Fibroblast of skin of right biceps (primary cell): Measurements from ENCODE around the gene SOX10.

ENCODE experiments used
- DNase-seq: peaks from one replicate; pipeline ENCODE4 v3.0.0-alpha.2; 2013

SOX10 gene

GRCh38 chr22:38016182-38017151, 32.1 kb upstream of the SOX10 start:
- DNase-seq = no peak

GRCh38 chr22:38014083-38014482, 29.7 kb upstream of the SOX10 start:
- no peak for DNase-seq

DNA sequence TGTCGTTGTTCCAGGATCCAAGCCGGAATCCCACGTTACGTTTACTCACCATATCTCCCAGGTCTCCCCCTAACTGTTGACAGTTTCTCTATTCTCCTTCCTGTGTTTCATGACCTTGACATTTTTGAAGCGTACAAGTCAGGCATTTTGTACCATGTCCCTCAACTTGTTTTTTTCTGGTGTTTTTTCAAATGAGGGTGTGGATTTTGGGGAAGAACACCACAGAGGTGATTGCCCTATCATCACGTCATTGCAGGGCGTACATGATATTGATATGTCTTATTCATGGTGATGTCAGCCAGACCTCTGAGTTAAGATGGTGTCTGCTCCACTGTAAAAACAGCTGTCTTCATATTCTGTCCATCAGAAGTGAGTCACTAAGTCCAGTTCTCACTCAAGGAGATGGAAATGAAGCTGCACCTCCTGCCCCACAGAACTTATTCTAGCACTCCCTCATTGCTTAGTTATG, 28.3 kb upstream of the SOX10 start:
- no peak for DNase-seq

- no peak for DNase-seq
Observed at GRCh38 chr22:38009000-38009806, 24.8 kb upstream of the SOX10 start.

- no peak for DNase-seq
Observed at GRCh38 chr22:38007330-38007902, 23.1 kb upstream of the SOX10 start.

DNA sequence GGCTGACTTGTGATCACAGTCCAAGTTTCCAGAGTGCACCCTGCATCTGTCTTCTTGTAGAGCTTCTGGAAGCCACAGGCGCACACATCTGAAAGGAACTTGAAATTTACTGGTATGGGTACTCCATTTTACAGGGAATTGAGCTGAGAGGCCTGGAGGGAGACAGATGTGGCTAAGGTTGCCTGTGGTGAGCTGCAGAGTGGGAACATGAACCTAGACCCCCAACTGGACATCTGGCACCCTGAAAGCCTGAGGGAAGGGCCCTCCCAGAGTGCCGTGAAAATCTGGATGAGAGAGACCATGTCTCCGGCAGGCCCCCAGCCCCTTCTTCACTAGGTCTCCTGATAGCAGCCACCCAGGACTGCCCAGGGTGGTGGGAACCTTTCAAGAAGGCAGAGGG, 22.6 kb upstream of the SOX10 start:
- DNase-seq = no peak

DNA sequence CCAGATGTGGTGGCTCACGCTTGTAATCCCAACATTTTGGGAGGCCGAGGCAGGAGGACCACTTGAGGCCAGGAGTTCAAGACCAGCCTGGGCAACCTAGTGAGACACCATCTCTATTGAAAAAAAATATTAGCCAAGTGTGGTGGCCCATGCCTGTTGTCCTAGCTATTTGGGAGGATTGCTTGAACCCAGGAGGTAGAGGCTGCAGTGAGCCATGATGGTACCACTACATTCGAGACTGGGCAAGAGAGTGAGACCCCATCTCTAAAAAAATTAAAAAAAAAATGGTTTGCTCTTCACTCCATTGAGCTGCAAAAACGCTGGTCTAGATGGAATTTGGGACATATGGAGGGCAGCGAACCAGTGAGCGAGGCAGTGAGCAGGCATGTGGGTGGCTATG, 21.6 kb upstream of the SOX10 start:
- no peak for DNase-seq

DNA sequence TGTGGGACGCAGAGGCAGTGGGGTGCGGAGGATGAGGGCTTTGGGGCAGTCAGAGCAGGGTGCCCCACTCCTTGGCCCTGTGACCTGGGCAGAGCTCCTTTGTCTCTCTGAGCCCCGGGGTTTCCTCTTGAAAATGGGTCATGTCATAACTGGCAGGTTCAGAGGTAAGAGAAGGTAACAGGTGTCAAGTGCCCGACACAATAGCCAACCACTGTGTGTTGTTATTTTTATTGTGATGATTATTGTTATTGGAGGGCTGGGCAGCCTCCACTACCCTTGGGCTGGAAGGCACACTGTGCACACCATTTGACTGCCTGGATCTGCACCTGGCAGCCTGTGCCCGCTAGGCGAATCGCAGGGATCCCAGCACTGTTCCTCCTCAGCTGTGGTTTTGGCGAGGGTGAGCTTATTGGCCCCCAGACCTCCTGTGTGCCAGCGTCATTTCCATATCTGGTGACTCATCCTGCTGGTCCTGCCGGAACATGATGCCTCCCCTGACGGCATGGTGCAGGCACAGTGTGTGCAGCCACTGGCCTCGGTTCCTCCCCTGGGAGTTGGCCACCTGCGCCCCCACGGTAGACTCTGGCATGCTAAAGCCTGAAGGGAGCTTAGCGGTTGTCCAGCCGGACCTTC, 15.4 kb upstream of the SOX10 start:
- DNase-seq = no peak

DNA sequence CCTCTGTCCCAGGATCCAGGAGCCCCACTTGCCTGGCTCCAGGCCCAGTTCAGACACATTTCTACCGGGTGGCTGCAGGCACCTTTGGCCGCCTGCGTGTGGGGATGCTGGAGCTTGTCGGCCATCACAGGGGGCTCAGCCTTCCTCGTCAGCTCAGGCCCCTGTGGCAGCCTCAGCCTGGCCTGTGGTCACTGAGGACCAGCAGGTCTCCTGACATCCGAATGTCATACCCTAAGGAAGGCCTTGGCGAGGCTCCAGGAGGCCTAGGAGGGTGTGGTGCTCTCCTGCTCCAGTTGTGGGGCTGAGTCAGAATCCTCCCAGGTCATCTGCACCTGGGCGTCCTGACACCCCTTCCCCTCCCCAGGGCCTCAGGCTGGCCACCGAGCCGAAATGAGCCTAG, 14.9 kb upstream of the SOX10 start:
- DNase-seq = no peak

DNA sequence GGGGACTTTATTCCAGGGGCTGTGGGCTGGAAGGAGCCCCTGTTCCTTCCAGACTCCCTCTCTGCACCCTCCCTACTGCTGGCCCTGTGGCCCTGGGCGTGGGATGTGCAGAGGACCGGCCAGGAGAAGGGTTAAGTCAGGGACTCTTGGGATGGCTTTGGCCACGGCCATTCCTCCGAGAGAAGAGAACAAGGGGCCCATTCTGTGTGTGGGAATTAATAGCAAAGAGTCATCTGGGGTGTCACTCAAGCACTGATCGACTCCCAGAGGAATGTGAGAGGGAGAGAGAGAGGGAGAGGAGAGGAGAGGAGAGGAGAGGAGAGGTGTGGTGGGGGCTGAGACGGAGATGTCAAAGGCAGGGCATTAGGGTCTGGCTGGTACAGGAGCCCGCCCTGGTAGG, 14.2 kb upstream of the SOX10 start:
- no peak for DNase-seq

DNA sequence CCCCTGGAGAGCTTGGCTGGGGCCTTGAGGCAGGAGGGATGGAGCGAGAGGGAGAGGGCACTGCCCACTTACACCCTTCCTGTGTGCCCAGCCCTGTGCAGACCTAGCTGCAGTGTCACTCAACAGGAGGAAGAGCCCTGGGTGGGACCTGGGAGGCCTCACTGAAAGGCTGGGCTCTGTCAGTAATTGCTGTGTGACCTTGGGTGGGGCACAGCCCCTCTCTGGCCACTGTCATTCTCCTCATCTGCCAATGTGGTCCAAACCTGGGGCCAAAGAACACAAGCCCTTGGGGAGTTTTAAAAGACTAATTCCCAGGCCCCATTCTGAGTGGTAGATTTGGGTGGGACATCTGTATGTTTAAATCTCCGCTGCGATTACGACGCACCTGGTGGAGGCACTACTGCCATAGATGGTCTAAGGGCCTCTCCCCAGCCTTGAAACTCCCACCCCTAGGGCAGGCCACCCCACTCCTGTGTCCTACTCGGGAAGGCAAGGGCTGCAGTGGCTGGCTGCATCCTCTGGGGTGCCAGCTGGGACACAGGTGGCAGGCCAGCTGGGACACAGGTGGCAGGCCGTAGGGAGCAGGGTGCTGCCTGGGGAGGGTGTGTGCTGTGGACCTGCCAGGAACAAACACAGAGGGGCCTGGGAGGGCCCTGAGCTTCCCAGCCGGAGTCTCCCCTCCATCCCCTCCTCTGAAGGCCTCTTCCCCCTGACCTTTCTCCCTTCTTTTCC, 12.3 kb upstream of the SOX10 start:
- no peak for DNase-seq

DNA sequence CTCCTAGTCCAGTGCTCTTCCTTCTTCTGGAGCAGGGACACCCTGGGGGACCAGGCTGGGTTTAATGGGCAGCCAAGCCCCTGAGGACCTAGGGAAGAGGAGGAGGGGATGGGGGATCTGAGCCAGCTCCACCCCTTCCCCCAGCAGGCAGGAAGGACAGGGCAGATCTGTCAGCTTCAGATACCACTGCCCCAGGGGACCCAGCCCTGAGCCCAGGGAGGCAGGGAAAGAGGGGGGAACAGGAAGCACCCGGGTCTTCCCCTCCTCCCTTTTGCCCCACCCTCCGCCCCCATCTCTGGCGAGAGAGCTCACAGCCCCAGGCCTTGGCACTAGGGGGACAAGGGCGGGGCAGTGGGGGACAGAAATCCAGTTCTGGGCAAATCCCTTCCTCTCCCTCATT, 11.7 kb upstream of the SOX10 start:
- DNase-seq = no peak

- no peak for DNase-seq
Observed at GRCh38 chr22:37995460-37995859, 11.1 kb upstream of the SOX10 start.

DNA sequence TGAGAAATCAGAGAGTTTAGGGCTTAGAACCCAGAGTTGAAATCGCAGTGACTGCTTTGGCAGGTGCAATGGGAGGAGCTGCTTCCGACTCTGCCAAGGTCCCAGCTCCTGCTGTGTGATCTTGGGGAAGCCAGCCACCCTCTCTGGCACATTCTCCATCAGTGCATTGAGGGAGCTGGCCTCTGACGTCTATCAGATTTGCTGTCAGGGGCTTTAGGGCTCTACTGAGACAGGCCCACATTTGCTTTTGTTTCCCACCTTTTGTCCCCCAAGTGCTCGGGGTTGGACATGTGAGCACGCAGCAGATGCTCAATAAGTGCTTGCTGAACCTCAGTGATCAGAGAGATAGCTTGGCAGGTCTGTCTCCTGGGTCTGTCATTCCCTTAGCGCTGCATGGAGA, 10.6 kb upstream of the SOX10 start:
- no peak for DNase-seq

- no peak for DNase-seq
Observed at GRCh38 chr22:37994049-37994448, 9.7 kb upstream of the SOX10 start.

GRCh38 chr22:37991731-37992442, 7.5 kb upstream of the SOX10 start:
- DNase-seq = no peak

DNA sequence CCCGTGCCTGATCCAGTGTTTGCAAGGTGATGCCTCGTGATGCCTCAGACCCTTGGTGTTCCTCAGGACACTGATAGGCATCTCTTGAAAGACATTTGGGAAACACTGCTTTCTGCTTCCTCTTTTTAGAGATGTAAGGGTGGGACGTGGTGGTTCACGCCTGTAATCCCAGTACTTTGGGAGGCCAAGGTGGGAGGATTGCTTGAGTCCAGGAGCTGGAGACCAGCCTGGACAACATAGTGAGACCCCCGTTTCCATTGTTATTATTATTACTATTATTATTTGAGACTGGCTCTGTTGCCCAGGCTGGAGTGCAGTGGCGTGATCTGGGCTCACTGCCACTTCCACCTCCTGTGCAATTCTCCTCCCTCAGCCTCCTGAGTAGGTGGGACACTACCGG, 6.5 kb upstream of the SOX10 start:
- DNase-seq = no peak

DNA sequence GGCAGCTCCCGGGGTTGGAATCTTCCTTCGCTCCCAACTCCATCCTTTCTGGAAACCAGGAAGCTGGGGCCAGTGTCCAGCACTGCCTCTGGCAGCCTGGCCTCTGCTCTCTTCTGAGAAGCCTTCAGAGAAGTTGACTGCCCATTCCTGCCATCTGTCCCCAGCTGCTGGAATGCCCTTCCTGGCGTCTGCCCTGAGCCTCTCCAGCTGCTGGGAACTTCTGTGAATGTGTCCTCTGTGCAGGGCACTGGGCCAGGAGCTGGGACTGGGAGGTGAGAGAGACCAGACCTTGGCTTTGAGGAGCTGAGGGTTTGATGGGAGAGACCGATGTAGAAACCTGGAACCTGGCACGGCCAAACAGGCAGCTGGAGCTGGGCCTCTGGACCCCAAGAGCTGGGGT, 5.9 kb upstream of the SOX10 start:
- no peak for DNase-seq

DNA sequence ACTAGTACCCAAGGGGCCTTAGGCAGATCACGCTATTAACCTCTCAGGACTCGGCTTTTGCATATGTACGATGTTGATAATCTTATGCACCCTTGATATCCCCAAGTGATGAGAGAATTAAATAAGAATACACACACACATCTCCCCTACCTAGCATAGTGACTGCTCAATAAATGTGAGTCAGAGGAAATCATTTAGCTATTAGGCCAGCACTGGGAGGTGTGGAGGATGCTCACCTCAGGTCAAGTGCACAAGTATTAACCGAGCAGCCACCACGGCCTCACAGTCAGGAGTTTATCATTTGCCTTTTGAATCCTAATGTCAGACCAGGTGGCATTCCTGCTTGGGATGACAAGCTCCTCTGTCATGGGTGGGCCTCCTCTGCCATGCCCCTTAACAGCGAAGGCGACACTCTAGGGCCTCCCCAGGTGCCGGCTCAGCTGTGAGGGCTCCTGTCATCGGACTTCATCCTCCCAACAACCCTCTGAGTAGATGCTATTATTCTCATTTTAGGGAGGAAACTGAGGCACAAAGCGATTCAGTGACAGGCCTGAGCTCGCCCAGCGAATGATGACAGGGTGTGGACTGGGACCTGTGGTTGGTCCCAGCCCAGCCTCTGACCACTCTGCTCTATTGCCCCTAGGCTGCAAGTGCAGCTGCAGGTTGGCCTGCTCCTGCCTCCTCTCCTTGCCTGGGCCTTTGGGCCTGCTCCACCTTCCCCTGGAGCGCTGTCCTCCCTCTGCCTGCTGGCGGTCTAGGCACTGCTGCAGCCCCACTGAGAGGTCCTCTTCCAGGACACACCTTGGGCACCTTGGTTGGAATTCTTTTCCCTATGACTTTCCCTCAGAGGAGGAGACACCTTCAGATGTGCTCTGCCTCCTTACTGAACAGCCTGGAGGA, 5.0 kb upstream of the SOX10 start:
- DNase-seq = no peak

DNA sequence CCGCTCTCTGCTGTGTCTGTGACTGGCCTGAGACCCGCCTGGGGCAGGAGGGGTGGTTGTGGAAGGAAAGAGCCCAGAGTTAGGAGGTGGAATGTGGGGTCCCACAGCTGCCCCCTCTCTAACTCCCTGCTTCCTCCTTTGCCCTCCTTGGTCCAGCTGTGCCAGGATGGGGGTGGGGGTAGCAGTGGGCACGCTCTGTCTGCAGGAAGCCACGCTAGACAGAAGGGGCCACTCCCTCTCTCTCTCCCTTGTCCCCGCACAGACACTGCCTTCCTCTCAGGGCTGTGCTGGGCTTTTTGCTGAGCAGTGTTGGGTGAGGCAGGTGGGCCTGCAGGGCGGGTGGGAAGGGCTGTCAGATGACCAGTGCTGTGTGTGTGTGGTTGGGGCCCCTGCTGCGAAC, 2.0 kb upstream of the SOX10 start:
- no peak for DNase-seq
